Mammary epithelial cell (primary cell): ENCODE measurements around the gene KCNH6.

Experiments used
- EZH2 ChIP-seq: IDR thresholded peaks from 2 replicates; pipeline ENCODE4 v1.6.1; 2012; ENCODE audit warnings: low read length, inconsistent platforms, borderline replicate concordance
- TF ChIP-seq, protein P1 (sequence below), 2 donors: IDR thresholded peaks in 1 of 2; conservative IDR thresholded peaks in 1 of 2; 2 replicates each; pipeline ENCODE4 v1.5.1; 2011 to 2012; ENCODE audit warnings: inconsistent platforms in 2 of 2, low read length in 2 of 2, mild to moderate bottlenecking in 2 of 2, control low read depth in 1 of 2, low read depth in 1 of 2; ENCODE audit not compliant: insufficient read depth in 1 of 2; ENCODE audit errors: extremely low read depth in 1 of 2

DNA sequence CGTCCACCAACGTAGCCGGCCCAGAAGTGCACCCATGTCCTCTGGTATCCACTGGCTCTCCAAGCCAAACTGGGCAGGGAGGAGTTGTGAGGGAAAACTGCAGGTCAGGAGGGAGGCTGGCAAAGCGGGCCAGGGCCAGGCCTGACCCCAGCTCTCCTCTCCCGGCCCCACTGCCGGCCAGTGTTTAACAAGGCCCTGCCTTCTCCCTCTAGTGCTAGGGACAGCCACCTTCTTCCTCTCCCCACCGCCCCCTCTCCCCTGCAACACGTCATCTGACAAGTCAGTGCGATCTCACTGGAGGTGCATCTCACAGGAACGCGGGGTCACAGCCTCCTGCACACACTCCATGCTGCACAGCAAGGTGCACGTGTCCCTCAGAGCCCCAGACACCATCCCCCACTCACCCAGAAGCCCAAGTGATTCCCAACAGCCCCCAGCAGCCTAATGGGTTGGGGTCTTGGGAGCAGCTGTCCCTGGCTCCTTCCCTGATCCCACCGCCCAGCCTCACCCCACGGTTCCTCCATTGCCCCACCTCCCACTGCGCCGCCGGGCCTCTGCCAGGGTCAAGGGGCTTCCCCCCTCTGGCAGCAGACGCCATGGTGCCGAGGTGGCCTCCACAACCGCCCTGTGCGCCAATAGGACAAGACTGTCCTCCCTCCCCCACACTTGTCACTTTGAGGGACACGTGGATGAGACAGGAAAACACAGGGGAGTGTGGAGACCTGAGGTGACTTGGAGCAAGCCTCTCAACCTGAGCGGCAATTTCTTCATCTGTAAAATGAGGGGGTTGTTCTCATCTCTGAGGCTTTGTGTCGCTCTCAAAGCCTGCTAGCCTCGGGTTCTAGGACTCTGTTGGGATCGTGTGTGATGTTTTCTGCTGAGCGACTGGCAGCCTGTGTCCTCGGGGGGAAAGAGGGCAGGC lies 47.4 kb upstream of the KCNH6 start:
- TF ChIP-seq, protein P1, sequence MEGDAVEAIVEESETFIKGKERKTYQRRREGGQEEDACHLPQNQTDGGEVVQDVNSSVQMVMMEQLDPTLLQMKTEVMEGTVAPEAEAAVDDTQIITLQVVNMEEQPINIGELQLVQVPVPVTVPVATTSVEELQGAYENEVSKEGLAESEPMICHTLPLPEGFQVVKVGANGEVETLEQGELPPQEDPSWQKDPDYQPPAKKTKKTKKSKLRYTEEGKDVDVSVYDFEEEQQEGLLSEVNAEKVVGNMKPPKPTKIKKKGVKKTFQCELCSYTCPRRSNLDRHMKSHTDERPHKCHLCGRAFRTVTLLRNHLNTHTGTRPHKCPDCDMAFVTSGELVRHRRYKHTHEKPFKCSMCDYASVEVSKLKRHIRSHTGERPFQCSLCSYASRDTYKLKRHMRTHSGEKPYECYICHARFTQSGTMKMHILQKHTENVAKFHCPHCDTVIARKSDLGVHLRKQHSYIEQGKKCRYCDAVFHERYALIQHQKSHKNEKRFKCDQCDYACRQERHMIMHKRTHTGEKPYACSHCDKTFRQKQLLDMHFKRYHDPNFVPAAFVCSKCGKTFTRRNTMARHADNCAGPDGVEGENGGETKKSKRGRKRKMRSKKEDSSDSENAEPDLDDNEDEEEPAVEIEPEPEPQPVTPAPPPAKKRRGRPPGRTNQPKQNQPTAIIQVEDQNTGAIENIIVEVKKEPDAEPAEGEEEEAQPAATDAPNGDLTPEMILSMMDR (conservative IDR thresholded peaks at IDR 0.05 in 1 of 2, IDR thresholded peaks at IDR 0.05 in 1 of 2; ENCODE audit: extremely low read depth in 1 of 2, insufficient read depth in 1 of 2, low read depth in 1 of 2, low read length in 2 of 2), result no peak
- TF ChIP-seq EZH2, result peak; percentile 23
